A549 (cell line): Measurements from ENCODE around the gene MED27. TPM values are rescaled to one million over a fixed set of nuclear protein-coding genes. Genes with fewer than 3 reads are reported as not detected.

Experiments used
- ATAC-seq, 2 experiments: fragments of 200-7000 bp in 1 of 2; fragments of >200 bp in 1 of 2; cut with Nextera tagmentation in 1 of 2; cut with Tn5 transposase in 1 of 2; 3 replicates each; pipeline versions ENCODE4 v1.8.0 to v1.9.1; 2018 to 2020; ENCODE audit warnings: mild to moderate bottlenecking in 1 of 2, moderate library complexity in 1 of 2
- CTCF ChIA-PET: fragments of 300-600 bp; sonication (Branson Sonifier 250); formaldehyde crosslinking; extraction: SDS; loops from one replicate; lab custom pipeline; 2021; ENCODE audit warnings: antibody characterized with exemption, inconsistent platforms; lab: Yijun Ruan, JAX
- POLR2A ChIA-PET: fragments of 350-600 bp; formaldehyde crosslinking; extraction: SDS; loops from one replicate; lab custom pipeline; 2021; ENCODE audit warnings: antibody characterized with exemption, inconsistent platforms; lab: Yijun Ruan, JAX
- DNase-seq, 2 experiments: peaks; one replicate each; pipeline versions ENCODE4 v3.0.0 to v3.0.0-alpha.2; 2011 to 2016; ENCODE audit warnings: low read depth in 1 of 2, low spot score in 1 of 2
- FAIRE-seq: peaks from 2 replicates; lab custom pipeline; 2011; peaks lifted over from hg19 to GRCh38; lab: Jason Lieb, UNC
- H3K27ac ChIP-seq, 2 experiments: fragments of >200 bp; sonication (Bioruptor Twin); formaldehyde crosslinking; 3 replicates each; pipeline ENCODE4 v1.5.1; 2016 to 2017
- H3K4me1 ChIP-seq: fragments of >200 bp; sonication (Bioruptor Twin); formaldehyde crosslinking; 3 replicates; pipeline ENCODE4 v1.6.1; 2016
- H3K4me2 ChIP-seq: fragments of >200 bp; sonication (Bioruptor Twin); formaldehyde crosslinking; 3 replicates; pipeline ENCODE4 v1.6.1; 2016
- H3K4me3 ChIP-seq: fragments of >200 bp; sonication (Bioruptor Twin); formaldehyde crosslinking; 3 replicates; pipeline ENCODE4 v1.5.1; 2016
- H3K9me3 ChIP-seq: fragments of >200 bp; sonication (Bioruptor Twin); formaldehyde crosslinking; 3 replicates; pipeline ENCODE4 v1.6.1; 2016
- CEBPB ChIP-seq, 2 experiments: fragments of >200 bp in 1 of 2; sonication (Bioruptor Twin) in 1 of 2; formaldehyde crosslinking in 1 of 2; IDR thresholded peaks; 2 replicates each; pipeline ENCODE4 v1.6.1; 2012 to 2016
- CHD2 ChIP-seq: fragments of 150-350 bp; IDR thresholded peaks from 2 replicates; pipeline ENCODE4 v1.6.1; 2014; ENCODE audit warnings: low read length; ENCODE audit not compliant: partially characterized antibody
- CHD4 ChIP-seq: fragments of 200-600 bp; sonication (generic); IDR thresholded peaks from 2 replicates; pipeline ENCODE4 v1.6.1; 2016; ENCODE audit warnings: antibody characterized with exemption, mild to moderate bottlenecking, borderline replicate concordance
- E2F6 ChIP-seq: IDR thresholded peaks from 2 replicates; pipeline ENCODE4 v1.6.1; 2012; ENCODE audit warnings: low read depth, borderline replicate concordance
- FOSB ChIP-seq: fragments of 250-450 bp; sonication (Bioruptor Pico); IDR thresholded peaks from 2 replicates; pipeline ENCODE4 v1.5.0; 2020; ENCODE audit warnings: mild to moderate bottlenecking, moderate library complexity
- HOXB13 ChIP-seq: fragments of 250-450 bp; sonication (Bioruptor Pico); IDR thresholded peaks from 2 replicates; pipeline ENCODE4 v1.5.0; 2020; ENCODE audit warnings: low read depth, mild to moderate bottlenecking, moderate library complexity
- HOXB5 ChIP-seq: fragments of 250-450 bp; sonication (Bioruptor Pico); IDR thresholded peaks from 2 replicates; pipeline ENCODE4 v1.5.0; 2020; ENCODE audit warnings: mild to moderate bottlenecking, moderate library complexity
- JUN ChIP-seq, 2 experiments: fragments of >200 bp; sonication (Bioruptor Twin); formaldehyde crosslinking; IDR thresholded peaks; 2 replicates in 1 of 2; 3 replicates in 1 of 2; pipeline ENCODE4 v1.6.1; 2016 to 2017
- KDM5A ChIP-seq: fragments of 200-600 bp; sonication (generic); IDR thresholded peaks from 2 replicates; pipeline ENCODE4 v1.6.1; 2016; ENCODE audit warnings: antibody characterized with exemption, mild to moderate bottlenecking
- NPAS2 ChIP-seq: fragments of 250-450 bp; sonication (Bioruptor Pico); IDR thresholded peaks from 2 replicates; pipeline ENCODE4 v1.8.0; 2022; ENCODE audit warnings: mild to moderate bottlenecking, moderate library complexity, borderline replicate concordance
- PHF8 ChIP-seq: fragments of 200-600 bp; sonication (generic); IDR thresholded peaks from 2 replicates; pipeline ENCODE4 v1.6.1; 2016; ENCODE audit warnings: low read depth, mild to moderate bottlenecking, antibody characterized with exemption, moderate library complexity, borderline replicate concordance
- POLR2A ChIP-seq: IDR thresholded peaks from 2 replicates; pipeline ENCODE4 v1.6.1; 2012; ENCODE audit warnings: mild to moderate bottlenecking, low read length
- POLR2AphosphoS2 ChIP-seq: conservative IDR thresholded peaks from 2 replicates; pipeline ENCODE4 v1.6.1; 2012; ENCODE audit warnings: low read length, improper control_type of control experiment, inconsistent platforms
- RAD21 ChIP-seq, 2 experiments: fragments of >200 bp in 1 of 2; sonication (Bioruptor Twin) in 1 of 2; formaldehyde crosslinking in 1 of 2; IDR thresholded peaks in 1 of 2; conservative IDR thresholded peaks in 1 of 2; 2 replicates in 1 of 2; 3 replicates in 1 of 2; pipeline ENCODE4 v1.6.1; 2012 to 2018; ENCODE audit warnings: inconsistent platforms in 1 of 2
- RCOR1 ChIP-seq: fragments of 150-350 bp; IDR thresholded peaks from 2 replicates; pipeline ENCODE4 v1.6.1; 2014; ENCODE audit warnings: antibody characterized with exemption, low read length, low read depth
- RNF2 ChIP-seq: fragments of 200-600 bp; sonication (generic); IDR thresholded peaks from 2 replicates; pipeline ENCODE4 v1.6.1; 2016; ENCODE audit warnings: low read depth, mild to moderate bottlenecking, antibody characterized with exemption, moderate library complexity, borderline replicate concordance
- SMC3 ChIP-seq: fragments of >200 bp; sonication (Bioruptor Twin); formaldehyde crosslinking; IDR thresholded peaks from 3 replicates; pipeline ENCODE4 v1.6.1; 2018; ENCODE audit warnings: inconsistent platforms
- SREBF2 ChIP-seq: fragments of 450-650 bp; IDR thresholded peaks from 2 replicates; pipeline ENCODE4 v1.6.1; 2014; ENCODE audit warnings: mild to moderate bottlenecking, moderate library complexity
- TFCP2L1 ChIP-seq: fragments of 250-450 bp; sonication (Bioruptor Pico); IDR thresholded peaks from 2 replicates; pipeline ENCODE4 v1.5.0; 2021; ENCODE audit warnings: mild to moderate bottlenecking
- ZFP36 ChIP-seq: fragments of 450-650 bp; IDR thresholded peaks from 2 replicates; pipeline ENCODE4 v1.6.1; 2014; ENCODE audit warnings: borderline replicate concordance; ENCODE audit not compliant: partially characterized antibody
- WGBS: methylation state at CpG from one replicate; pipeline ENCODE4 v1.1.6; 2017; ENCODE audit errors: missing lambda C conversion rate; 5-methylcytosine and 5-hydroxymethylcytosine counted together
- polyA plus RNA-seq, 4 experiments: library from polyadenylated mRNA; depleted of rRNA in 3 of 4; stranded (reverse); fragments of >200 nt; fragmentation: RNase III in 1 of 4; extraction: RNeasy Plus Mini Kit Qiagen cat#74134 plus additional on column Dnase treatment in 1 of 4; gene quantifications; 2 replicates in 3 of 4; 3 replicates in 1 of 4; pipeline ENCODE4 v1.2.3, GENCODE V29; 2011 to 2017

Gene MED27
- polyA plus RNA-seq, 2 of the 4 experiments (the other 2 are of a cell fraction): 24.2 to 37.8 TPM

- ATAC-seq (no peak), DNase-seq (no peak), FAIRE-seq (no peak)
- Histone ChIP-seq H3K4me2 (no peak overlapping the region), H3K4me3 (no peak overlapping the region), H3K27ac (no peak overlapping the region), H3K9me3 (no peaks in the 10 kb centered on the region), H3K4me1 (no peaks in the 10 kb centered on the region)
- WGBS: 93% methylated on average over 3 of the region's 6 CpGs
- ChIA-PET CTCF (interaction anchor here (0.9 kb wide), 1 partner anchor 51 kb away, joined by 3 read pairs; no protein-coding TSS in a partner anchor), POLR2A (no interaction called here)
- no peak for TF ChIP-seq POLR2AphosphoS2
- no peak for TF ChIP-seq SREBF2
These were observed 212.0 kb downstream of the MED27 start for GRCh38 chr9:131867611-131868192.

- no peak for FAIRE-seq
- no peak for DNase-seq
- Histone ChIP-seq H3K9me3 (no peaks in the 10 kb centered on the region), H3K4me3 (no peak overlapping the region), H3K4me1 (no peaks in the 10 kb centered on the region), H3K4me2 (no peak overlapping the region), H3K27ac (no peak overlapping the region)
- WGBS: 89% methylated on average over 10 of the region's 10 CpGs
- CTCF ChIA-PET: no interaction called here
- ATAC-seq: no peak
- TF ChIP-seq ZFP36: no peak
- no peak for TF ChIP-seq POLR2AphosphoS2
- TF ChIP-seq SMC3: no peak
- no peak for TF ChIP-seq PHF8
- no peak for TF ChIP-seq RNF2
- TF ChIP-seq HOXB5 (CRISPR knock-in tag): no peak
- TF ChIP-seq FOSB (CRISPR knock-in tag): no peak
- TF ChIP-seq TFCP2L1 (CRISPR knock-in tag): no peak
- no peak for TF ChIP-seq RAD21 (conservative IDR thresholded peaks at IDR 0.05 in 1 of 2, IDR thresholded peaks at IDR 0.05 in 1 of 2)
- TF ChIP-seq CHD2: no peak
- TF ChIP-seq HOXB13 (CRISPR knock-in tag): no peak
- no peak for TF ChIP-seq KDM5A
- no peak for TF ChIP-seq POLR2A
- no peak for TF ChIP-seq JUN (IDR thresholded peaks at IDR 0.05)
- no peak for TF ChIP-seq E2F6
- POLR2A ChIA-PET: no interaction called here
These were observed 214.0 kb downstream of the MED27 start for GRCh38 chr9:131865446-131866195.

- FAIRE-seq (no peak), DNase-seq (no peak), ATAC-seq (no peak)
- ChIA-PET CTCF (interaction anchor here (0.5 to 1.0 kb wide), 2 partner anchors 8 to 1794 kb away, joined by 3 read pairs; no protein-coding TSS in a partner anchor), POLR2A (no interaction called here)
- Histone ChIP-seq H3K4me2 (no peak overlapping the region), H3K27ac (no peak overlapping the region), H3K9me3 (no peaks in the 10 kb centered on the region), H3K4me1 (no peaks in the 10 kb centered on the region), H3K4me3 (no peak overlapping the region)
- no peak for TF ChIP-seq HOXB13 (CRISPR knock-in tag)
- no peak for TF ChIP-seq NPAS2
- no peak for TF ChIP-seq CHD4
- no peak for TF ChIP-seq CEBPB (IDR thresholded peaks at IDR 0.05)
- no peak for TF ChIP-seq RCOR1
- 91% methylated on average over 14 of the region's 14 CpGs for WGBS
These were observed 215.1 kb downstream of the MED27 start for GRCh38 chr9:131864531-131864930.
